Lower lobe of right lung (tissue), 2 donors: Measurements from ENCODE around the gene PI4K2A. TPM values are rescaled to one million over a fixed set of nuclear protein-coding genes. Genes with fewer than 3 reads are reported as not detected.

Experiments
- ATAC-seq, 2 donors: fragments of 200-7000 bp; cut with Tn5 transposase; one replicate each; pipeline ENCODE4 v1.9.1; 2020 to 2022; ENCODE audit warnings: mild to moderate bottlenecking in 2 of 2, moderate library complexity in 2 of 2
- DNase-seq: peaks from one replicate; pipeline ENCODE4 v3.0.0-alpha.2; 2020
- H3K27ac ChIP-seq: fragments of 200-600 bp; one replicate; pipeline ENCODE4 v1.8.0; 2022
- H3K27me3 ChIP-seq: fragments of 200-600 bp; one replicate; pipeline ENCODE4 v1.8.0; 2022; ENCODE audit warnings: low read depth
- H3K36me3 ChIP-seq: fragments of 200-600 bp; one replicate; pipeline ENCODE4 v1.8.0; 2022; ENCODE audit warnings: mild to moderate bottlenecking
- H3K4me1 ChIP-seq: fragments of 200-600 bp; one replicate; pipeline ENCODE4 v1.8.0; 2022
- H3K4me3 ChIP-seq: fragments of 200-600 bp; one replicate; pipeline ENCODE4 v1.8.0; 2022; ENCODE audit warnings: mild to moderate bottlenecking
- H3K9me3 ChIP-seq: fragments of 200-600 bp; one replicate; pipeline ENCODE4 v1.8.0; 2022
- intact Hi-C: fragments of 100-400 bp; cut with DNase I; formaldehyde crosslinking; loops from one replicate; pipeline ENCODE4 v1.11.0; 2022
- total RNA-seq: library from RNA; stranded (reverse); fragmentation: NEBNext Ultra II Directional; extraction: Animal tissue kit (Norgen Biotek cat#: 25700); gene quantifications from one replicate; pipeline ENCODE4 v1.2.1, GENCODE V29; 2021
- TF ChIP-seq, protein P1 (sequence below): fragments of 200-600 bp; IDR thresholded peaks from one replicate; pipeline ENCODE4 v1.8.0; 2022; ENCODE audit warnings: antibody characterized with exemption, mild to moderate bottlenecking
- donor health status: DM: no; HTN: yes; CAD: no; lungs with severe emphysema.

Gene PI4K2A
- total RNA-seq, 1 donor from 2014 or later = 29.7 TPM

DNA sequence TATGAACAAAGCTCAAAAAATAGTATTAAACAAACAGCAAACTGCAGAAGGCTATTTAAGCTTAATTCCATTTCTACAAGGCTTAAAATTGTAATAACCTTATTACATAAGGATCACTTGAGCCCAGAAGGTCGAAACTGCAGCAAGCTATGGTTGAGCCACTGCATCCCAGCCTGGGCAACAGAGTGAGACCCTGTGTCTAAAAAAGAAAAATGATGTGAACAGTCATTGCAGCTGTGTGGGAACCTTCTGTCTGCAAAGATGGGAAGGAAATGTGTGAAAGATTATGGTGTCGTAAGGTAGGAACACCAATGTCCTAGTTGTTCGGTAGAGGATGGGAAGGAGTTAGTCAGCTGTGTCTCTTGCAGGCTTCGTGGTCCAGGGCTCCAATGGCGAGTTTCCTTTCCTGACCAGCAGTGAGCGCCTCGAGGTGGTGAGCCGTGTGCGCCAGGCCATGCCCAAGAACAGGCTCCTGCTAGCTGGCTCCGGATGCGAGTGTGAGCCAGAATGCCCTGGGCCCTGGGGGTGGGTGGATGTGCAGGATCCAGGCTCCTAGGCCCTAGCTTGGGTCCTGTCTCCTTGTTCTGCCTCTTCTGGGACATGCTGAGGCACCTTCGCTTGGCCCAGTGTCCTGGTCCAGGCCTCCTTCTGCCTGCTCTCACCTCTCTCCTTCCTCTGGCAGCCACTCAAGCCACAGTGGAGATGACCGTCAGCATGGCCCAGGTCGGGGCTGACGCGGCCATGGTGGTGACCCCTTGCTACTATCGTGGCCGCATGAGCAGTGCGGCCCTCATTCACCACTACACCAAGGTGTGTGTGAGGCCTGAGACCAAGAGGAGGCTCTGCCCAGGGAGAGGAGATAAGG is 41.8 kb upstream of the PI4K2A start:
- Histone ChIP-seq H3K27ac (no peak overlapping the region), H3K4me1 (peaks cover 11% of the 10 kb centered on the region), H3K4me3 (no peak overlapping the region), H3K27me3 (no peaks in the 10 kb centered on the region), H3K9me3 (no peaks in the 10 kb centered on the region), H3K36me3 (no peaks in the 10 kb centered on the region)
- DNase-seq = no peak
- TF ChIP-seq, protein P1, sequence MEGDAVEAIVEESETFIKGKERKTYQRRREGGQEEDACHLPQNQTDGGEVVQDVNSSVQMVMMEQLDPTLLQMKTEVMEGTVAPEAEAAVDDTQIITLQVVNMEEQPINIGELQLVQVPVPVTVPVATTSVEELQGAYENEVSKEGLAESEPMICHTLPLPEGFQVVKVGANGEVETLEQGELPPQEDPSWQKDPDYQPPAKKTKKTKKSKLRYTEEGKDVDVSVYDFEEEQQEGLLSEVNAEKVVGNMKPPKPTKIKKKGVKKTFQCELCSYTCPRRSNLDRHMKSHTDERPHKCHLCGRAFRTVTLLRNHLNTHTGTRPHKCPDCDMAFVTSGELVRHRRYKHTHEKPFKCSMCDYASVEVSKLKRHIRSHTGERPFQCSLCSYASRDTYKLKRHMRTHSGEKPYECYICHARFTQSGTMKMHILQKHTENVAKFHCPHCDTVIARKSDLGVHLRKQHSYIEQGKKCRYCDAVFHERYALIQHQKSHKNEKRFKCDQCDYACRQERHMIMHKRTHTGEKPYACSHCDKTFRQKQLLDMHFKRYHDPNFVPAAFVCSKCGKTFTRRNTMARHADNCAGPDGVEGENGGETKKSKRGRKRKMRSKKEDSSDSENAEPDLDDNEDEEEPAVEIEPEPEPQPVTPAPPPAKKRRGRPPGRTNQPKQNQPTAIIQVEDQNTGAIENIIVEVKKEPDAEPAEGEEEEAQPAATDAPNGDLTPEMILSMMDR = no peak
- intact Hi-C loops = no loop called here
- ATAC-seq = no peak

DNA sequence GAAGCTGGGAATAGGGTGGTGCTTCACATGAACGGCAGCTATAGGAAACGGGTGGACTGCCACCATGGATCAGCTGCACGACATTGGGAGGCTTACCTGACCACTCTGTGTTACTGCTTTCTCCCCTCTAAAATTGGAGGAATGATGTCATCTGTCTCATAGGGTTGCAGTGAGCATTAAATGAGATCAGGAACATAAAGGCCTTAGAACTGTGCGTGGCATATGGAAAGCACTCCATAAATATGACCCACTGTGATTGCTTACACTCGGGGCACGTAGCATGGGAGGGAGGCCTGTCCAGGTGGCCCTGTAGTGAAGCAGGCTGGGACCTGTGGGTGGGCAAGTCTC is 41.2 kb upstream of the PI4K2A start:
- H3K27ac ChIP-seq = no peak overlapping the region
- no peaks in the 10 kb centered on the region for H3K36me3 ChIP-seq
- no peaks in the 10 kb centered on the region for H3K27me3 ChIP-seq
- H3K4me3 ChIP-seq = no peak overlapping the region
- TF ChIP-seq, protein P1 = no peak
- no peak for ATAC-seq
- intact Hi-C loops = no loop called here
- peaks cover 11% of the 10 kb centered on the region for H3K4me1 ChIP-seq
- no peaks in the 10 kb centered on the region for H3K9me3 ChIP-seq
- DNase-seq = no peak

DNA sequence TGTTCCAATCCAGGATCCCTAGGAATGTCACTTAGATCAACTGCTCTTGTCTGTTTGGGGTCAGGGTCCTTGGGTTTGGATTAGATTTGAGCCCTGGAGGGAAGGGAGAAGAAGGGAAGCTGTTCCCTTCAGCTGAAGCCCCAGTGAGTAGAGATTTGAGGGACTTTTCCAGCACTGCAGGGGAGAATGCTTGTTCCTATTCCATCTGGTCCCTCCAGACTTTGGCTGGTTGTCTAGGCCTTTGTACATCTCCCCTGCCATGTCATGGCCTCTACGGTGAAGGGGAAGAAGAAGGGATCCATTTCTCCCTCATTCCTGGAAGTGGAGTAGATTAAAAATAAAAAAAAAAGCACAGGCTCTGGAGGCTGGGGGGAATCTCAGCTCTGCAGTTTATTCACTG is 39.9 kb upstream of the PI4K2A start:
- DNase-seq (no peak), ATAC-seq (no peak)
- no peak overlapping the region for H3K4me3 ChIP-seq
- H3K27ac ChIP-seq = no peak overlapping the region
- TF ChIP-seq, protein P1 = no peak
- no peaks in the 10 kb centered on the region for H3K36me3 ChIP-seq
- H3K27me3 ChIP-seq = no peaks in the 10 kb centered on the region
- H3K9me3 ChIP-seq = no peaks in the 10 kb centered on the region
- intact Hi-C loops = no loop called here
- H3K4me1 ChIP-seq = peaks cover 7% of the 10 kb centered on the region

DNA sequence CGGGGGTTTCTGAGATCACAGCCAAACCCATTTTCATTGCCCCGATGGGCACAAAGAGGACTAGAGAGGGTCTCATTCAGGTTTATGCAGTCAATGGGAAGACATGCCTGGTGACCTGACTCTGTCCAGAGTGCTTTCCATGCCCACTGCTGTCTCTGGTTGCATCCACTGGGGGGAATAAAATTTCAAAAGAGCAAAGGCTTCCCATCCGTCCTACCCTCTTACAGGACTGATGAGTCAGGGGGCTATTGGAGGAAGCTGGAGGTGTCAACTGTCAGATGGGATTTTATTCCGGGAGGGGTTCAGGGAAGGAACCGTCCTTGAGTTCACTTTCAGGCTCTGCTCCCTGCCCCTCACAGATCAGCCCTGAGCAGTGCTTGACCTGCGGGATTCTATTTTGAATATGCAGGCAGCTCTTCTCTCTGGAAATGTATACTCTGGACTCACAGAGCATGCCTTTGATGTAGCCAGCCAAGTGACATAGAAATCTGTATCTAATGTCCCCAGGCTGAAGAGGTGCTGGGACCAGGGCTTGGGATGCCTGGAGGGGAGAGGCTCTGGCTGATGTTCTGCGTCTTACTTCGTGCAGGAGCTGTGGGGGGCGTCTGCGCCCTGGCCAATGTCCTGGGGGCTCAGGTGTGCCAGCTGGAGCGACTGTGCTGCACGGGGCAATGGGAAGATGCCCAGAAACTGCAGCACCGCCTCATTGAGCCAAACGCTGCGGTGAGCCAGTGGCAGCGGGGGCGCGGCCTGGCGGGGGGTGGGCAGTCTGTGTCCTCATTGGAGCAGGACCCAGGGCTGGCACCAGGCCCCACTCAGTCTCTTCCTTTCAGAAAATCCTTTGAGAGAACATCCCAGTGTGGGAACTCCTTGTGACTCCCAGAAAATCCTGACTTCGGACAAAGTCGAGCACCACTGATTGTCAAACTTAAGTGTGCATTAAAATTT is 38.9 kb upstream of the PI4K2A start:
- Histone ChIP-seq H3K27ac (no peak overlapping the region), H3K36me3 (no peaks in the 10 kb centered on the region), H3K4me3 (no peak overlapping the region), H3K27me3 (no peaks in the 10 kb centered on the region), H3K4me1 (no peaks in the 10 kb centered on the region), H3K9me3 (no peaks in the 10 kb centered on the region)
- intact Hi-C loops = no loop called here
- no peak for DNase-seq
- ATAC-seq = no peak
- TF ChIP-seq, protein P1 = no peak

DNA sequence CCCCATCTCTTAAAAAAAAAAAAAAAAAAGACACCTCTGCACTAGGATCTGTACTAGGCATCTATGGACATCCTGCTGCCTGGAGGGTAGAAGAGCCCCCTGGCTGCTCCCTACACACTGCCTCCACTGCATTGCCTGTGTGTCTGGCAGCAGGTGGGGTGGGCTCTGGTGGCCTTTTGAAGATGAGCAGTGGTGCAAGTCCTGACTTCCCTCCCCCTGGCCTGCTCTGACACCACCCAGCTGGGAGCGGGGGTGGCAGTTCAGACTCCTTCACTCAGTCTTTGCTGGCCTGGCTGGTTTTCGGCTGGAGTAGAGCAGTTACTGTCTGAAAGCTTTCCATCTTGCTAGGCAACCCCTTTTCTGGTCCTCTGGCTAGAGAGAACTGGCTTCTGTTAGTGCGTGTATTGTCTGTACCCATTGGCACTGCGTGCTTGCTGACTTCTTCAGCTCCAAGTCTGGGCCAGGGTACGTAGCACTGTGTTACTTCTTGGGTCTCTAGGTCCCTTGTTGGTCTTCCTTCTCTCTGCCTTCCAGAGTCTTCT is 33.3 kb upstream of the PI4K2A start:
- Histone ChIP-seq H3K4me1 (no peaks in the 10 kb centered on the region), H3K9me3 (no peaks in the 10 kb centered on the region), H3K4me3 (no peak overlapping the region), H3K36me3 (no peaks in the 10 kb centered on the region), H3K27me3 (no peaks in the 10 kb centered on the region), H3K27ac (no peak overlapping the region)
- TF ChIP-seq, protein P1 = no peak
- intact Hi-C loops = no loop called here
- ATAC-seq (no peak), DNase-seq (no peak)
